GM21576 (cell line): ENCODE results near the gene MKRN3.

Experiments
- ATAC-seq: cut with Tn5 transposase; IDR thresholded peaks from one replicate; pipeline ENCODE4 v1.9.1; 2021; ENCODE audit warnings: mild to moderate bottlenecking, moderate library complexity; ENCODE audit not compliant: unreplicated experiment

The MKRN3 gene

DNA sequence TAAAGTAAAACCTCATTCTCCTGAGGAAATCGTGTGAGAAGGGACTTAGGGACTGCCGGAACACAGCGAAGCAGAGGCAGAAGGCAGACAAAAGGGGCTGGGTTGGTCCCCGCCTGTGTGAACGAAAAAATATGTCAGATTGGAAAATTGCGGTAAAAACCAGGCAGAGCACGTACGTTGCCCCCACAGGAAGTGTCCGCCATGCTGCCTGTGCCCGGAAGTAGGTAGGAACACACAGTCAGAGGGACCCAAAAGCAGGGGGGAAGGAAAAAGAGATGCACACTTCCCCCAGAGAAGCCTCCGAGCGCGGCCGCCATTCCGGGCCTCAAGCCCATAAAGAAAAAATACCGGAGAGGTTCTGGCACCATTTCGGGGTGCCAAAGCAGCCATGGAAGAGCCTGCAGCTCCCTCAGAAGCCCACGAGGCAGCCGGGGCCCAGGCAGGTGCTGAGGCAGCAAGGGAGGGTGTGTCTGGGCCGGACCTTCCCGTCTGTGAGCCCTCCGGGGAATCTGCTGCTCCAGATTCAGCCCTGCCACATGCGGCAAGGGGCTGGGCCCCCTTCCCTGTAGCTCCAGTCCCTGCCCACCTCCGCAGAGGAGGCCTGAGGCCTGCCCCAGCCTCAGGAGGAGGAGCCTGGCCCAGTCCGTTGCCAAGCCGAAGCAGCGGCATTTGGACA is at the start of gene MKRN3:
Gene MKRN3, plus strand, starts transcription at position 280 of the 676 bp plus-strand sequence. Its CDS starts 109 bp downstream, at position 389.
- ATAC-seq: no peak

GRCh38 chr15:23516866-23517265 is 48.6 kb upstream of the MKRN3 start:
- no peak for ATAC-seq

GRCh38 chr15:23518104-23518503 is 47.4 kb upstream of the MKRN3 start:
- no peak for ATAC-seq

GRCh38 chr15:23524816-23525215 is 40.7 kb upstream of the MKRN3 start:
- ATAC-seq: no peak

- no peak for ATAC-seq
These were observed 35.6 kb upstream of the MKRN3 start for GRCh38 chr15:23529891-23530290.

- ATAC-seq: no peak
These were observed 33.5 kb upstream of the MKRN3 start for GRCh38 chr15:23532024-23532423.

- ATAC-seq: no peak
These were observed 28.8 kb upstream of the MKRN3 start for GRCh38 chr15:23536659-23537058.

DNA sequence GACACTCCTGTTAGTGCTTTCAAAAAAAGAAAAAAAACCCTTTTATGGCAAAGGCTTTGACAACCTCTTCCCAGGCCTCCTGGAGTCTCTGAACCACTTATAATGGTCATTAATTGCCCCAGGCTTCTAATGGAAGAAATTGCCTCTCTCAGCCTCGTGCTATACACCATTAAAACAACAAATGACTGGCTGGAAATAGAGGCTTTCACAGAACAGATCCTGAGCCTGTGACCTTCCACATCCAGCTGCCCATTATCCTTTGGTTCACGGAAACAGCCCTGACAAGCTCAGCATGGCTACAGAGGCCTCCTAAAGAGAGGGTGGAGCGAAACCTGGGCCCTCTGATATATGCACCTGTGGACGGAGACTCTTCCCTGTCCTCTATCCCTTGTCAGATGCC is 26.8 kb upstream of the MKRN3 start:
- no peak for ATAC-seq

DNA sequence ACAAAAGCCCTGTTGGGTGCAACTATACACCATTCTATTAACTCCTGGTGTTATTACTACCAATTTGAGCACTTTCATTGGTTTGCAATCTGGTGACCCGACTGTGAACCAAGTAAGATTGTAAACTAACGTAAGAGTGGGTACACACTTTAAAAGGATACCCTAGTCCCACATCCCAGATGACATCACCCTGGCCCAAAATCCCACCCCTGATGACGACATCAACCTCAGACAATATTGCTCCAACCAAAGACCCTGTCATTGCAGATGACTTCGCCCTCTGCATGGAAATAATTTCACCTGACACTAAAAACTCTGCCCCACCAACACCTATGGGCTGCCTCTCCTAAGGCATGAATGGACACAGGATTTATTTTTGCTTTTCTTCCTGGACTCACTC is 25.6 kb upstream of the MKRN3 start:
- ATAC-seq: no peak

DNA sequence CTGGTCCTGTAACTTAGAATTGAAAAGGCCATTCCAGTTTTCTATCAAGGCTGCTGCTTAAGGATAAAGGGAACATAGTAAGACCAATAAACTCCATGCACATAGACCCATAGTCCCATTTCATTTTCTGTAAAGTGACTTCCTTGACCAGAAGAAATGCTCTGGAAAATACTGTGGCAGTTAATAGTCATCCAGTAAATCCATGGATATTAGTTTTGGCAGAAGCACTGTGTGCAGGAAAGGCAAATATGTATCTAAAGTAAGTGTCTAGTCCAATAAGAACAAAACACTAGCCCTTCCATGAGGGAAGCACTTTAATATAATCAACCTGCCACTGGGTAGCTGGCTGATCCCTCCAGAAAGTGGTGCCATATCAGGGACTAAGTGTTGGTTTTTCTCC is 19.3 kb upstream of the MKRN3 start:
- no peak for ATAC-seq

- ATAC-seq: no peak
These were observed 17.4 kb upstream of the MKRN3 start for GRCh38 chr15:23548071-23548470.

DNA sequence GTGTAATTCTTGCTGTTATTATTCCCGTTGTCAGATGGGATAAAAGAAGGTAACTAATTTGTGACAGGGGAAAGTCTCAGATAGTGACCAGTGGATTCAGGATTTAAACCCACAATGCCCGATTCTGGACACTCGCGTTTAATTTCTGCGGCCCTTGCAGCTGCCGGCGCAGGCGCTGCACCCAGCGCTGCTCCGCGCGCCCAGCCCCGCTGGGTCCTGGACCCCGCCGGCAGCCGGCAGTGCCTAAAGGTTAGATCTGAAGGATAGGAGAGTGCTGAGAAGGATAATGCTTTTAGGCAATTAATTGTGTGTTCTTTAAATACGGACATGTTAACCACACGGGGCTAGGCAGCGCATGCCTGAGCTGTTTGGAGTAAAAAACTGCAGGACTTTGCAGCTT is 3.6 kb upstream of the MKRN3 start:
- ATAC-seq: no peak

- ATAC-seq: no peak
These were observed 566 bp upstream of the MKRN3 start for GRCh38 chr15:23564821-23565394.

DNA sequence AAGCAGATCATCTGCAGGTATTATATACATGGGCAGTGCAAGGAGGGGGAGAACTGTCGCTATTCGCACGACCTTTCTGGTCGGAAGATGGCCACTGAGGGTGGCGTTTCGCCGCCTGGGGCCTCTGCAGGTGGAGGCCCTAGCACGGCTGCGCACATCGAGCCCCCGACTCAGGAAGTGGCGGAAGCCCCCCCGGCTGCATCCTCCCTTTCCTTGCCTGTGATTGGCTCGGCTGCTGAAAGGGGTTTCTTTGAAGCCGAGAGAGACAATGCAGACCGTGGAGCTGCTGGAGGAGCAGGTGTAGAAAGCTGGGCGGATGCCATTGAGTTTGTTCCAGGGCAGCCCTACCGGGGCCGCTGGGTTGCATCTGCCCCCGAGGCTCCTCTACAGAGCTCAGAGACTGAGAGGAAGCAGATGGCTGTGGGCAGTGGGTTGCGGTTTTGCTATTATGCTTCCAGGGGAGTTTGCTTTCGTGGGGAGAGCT is 639 bp downstream of the MKRN3 start:
- no peak for ATAC-seq

GRCh38 chr15:23566651-23567050 is 1.2 kb downstream of the MKRN3 start:
- ATAC-seq: no peak

DNA sequence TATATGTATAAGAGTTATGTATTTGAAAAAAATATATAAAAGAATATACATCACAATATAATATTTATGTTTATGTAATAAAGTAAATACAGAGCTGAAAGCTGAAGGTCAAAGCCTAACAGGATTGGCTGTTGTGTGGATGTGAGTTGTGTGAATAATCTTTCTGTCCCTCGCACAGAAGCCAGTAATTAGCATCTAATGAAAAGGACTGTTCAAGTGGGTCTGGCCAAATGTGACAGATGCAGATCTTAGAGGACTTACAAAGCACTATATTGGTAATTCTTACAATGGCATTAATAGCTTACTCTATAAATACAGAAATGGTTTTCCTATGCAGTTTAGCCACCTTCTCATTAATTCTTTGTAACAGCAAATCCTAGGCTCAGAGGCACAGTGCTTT is 2.4 kb downstream of the MKRN3 start:
- ATAC-seq: no peak

DNA sequence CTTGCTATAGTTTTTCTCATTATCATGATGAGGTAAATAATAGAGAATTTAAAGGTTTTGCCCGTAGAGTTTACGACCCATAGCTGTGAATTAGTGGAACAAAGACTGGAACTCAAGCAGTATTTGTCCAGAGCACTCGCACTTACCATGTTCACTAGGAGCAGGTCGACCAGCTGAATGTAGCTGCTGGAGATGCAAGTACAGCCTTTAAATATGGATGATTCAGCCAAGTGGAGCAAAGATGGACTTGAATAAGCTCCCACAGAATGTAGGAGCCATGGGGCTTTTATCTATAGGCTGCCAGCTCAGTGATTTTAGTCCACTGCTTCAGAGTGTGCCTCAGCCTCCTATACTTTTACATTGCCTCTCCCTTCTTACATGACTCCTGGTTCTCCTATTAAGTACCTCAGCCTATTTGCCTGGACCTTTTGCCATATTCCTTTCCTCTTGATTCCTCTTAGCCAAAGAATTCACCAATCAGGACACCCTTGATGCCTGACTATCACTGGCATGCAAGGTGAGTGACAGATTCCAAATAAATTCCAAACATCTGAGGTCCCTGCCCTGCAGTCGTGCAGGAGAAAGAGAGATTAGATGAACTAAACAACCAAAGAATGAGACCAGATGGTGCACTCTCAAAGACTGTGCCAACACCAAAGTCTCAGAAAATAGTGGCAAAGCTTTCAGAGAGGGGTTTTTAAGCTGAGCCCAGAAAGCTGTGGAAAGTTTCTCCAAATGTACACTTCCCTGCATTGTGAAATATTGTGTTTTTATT is 3.9 kb downstream of the MKRN3 start:
- ATAC-seq: no peak

- ATAC-seq: no peak
These were observed 5.0 kb downstream of the MKRN3 start for GRCh38 chr15:23570486-23570885.

DNA sequence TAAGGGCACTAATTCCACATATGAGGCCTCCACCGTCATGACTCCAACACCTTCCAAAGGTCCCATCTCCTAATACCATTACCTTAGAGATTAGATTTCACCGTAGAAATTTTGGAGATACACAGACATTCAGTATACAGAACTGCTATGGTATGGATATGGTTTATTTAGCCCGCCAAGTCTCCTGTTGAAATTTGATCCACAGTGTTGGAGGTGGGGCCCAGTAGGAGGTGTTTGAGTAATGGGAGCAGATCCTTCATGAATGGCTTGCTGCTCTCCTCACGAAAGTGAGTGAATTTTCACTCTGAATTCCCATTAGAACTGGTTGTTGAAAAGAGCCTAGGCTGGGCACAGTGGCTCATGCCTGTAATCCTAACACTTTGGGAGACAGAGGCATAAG is 7.4 kb downstream of the MKRN3 start:
- ATAC-seq: no peak

GRCh38 chr15:23574742-23575141 is 9.3 kb downstream of the MKRN3 start:
- no peak for ATAC-seq

DNA sequence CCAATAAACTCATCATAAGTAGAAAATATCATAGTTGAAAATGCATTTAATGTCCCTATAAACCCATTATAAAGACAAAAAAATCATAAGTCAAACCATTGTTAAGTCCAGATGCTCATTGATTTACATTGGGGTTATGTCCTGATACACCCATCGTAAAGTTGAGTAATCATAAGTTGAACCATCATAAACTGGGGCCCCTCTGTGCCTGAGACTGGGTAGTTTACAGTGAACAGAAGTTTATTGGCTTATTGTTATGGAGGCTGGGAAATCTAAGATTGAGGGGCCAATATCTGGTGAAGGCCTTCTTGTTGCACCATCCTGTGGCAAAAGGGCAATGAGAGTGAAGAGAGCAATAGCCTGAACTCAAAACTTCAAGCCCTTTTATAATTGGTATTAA is 10.6 kb downstream of the MKRN3 start:
- no peak for ATAC-seq

DNA sequence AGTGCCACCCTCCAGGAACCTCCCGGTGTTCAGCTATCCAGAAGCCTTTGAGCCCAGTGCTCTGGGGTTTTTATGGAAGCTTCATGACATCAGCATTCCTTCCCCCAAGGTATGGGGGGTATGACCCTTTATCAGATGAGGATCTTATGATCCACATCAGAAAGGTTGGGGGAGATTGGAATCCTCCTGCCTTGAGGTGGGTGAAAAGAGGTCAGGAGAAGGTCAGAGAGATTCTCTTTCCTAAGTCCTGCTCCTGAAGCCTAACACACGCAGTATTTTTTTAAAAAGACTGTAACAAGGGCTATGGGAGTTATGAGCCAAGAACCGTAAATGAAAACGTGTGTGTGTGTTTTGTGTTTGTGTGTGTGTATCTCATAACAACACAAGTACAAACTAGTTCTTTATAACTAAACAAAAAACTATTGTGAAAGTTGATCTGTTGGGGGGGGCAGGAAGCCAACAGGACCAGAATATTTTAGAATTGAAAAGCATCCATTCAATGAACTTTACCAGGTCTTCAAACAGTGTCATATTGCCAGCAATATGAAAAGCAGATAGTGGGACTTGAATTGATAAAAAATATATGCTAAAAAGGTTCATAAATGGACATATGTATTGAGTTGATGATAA is 13.2 kb downstream of the MKRN3 start:
- ATAC-seq: no peak
